Mucosa of descending colon (tissue), 3 donors: ENCODE data around the gene NEURL1B. TPM values are rescaled to one million over a fixed set of nuclear protein-coding genes. Genes with fewer than 3 reads are reported as not detected.

Experiments
- ATAC-seq: fragments of 200-7000 bp; cut with Tn5 transposase; one replicate; pipeline ENCODE4 v1.9.1; 2020; ENCODE audit warnings: mild to moderate bottlenecking, moderate library complexity
- DNase-seq, 3 donors: peaks; one replicate each; pipeline ENCODE4 v3.0.0-alpha.2; 2020
- H3K36me3 ChIP-seq: fragments of 200-600 bp; one replicate; pipeline ENCODE4 v1.8.0; 2021; ENCODE audit warnings: low read depth, mild to moderate bottlenecking
- H3K4me1 ChIP-seq: fragments of 200-600 bp; one replicate; pipeline ENCODE4 v1.8.0; 2021; ENCODE audit warnings: low read depth, mild to moderate bottlenecking
- H3K4me3 ChIP-seq: fragments of 200-600 bp; one replicate; pipeline ENCODE4 v1.8.0; 2021; ENCODE audit warnings: mild to moderate bottlenecking
- H3K9me3 ChIP-seq: fragments of 200-600 bp; one replicate; pipeline ENCODE4 v1.8.0; 2021; ENCODE audit warnings: mild to moderate bottlenecking
- CTCF ChIP-seq: fragments of 200-600 bp; IDR thresholded peaks from one replicate; pipeline ENCODE4 v1.8.0; 2022; ENCODE audit warnings: antibody characterized with exemption, mild to moderate bottlenecking
- intact Hi-C, 2 donors: fragments of 100-400 bp; cut with DNase I in 1 of 2; cut with micrococcal nuclease in 1 of 2; formaldehyde crosslinking; loops; one replicate each; pipeline versions ENCODE4 v1.11.0 to v1.11.1; 2022; cut with DNase I, micrococcal nuclease
- total RNA-seq, 3 donors: library from RNA; stranded (reverse); fragmentation: NEBNext Ultra II Directional in 2 of 3; extraction: Animal tissue kit (Norgen Biotek cat#: 25700) in 2 of 3; gene quantifications; one replicate each; pipeline versions ENCODE4 v1.2.1 to v1.2.4, GENCODE V29; 2021 to 2023
- donor health status: DM: no; HTN: no; CAD: no; lungs with moderate emphysema.
- donor health status: DM: no; HTN: no; CAD: no.
- donor health status: DM: no; HTN: yes; CAD: no.

Gene NEURL1B
- total RNA-seq, 3 donors from 2014 or later, result 65.7 to 97.6 (median 96.6) TPM

GRCh38 chr5:172642051-172642409, 967 bp downstream of the NEURL1B start:
- Histone ChIP-seq H3K4me1 (peaks cover 57% of the 10 kb centered on the region), H3K4me3 (peak overlapping the region; percentile 80), H3K9me3 (no peaks in the 10 kb centered on the region), H3K36me3 (no peaks in the 10 kb centered on the region)
- ATAC-seq (no peak), DNase-seq (no peak)
- no peak for TF ChIP-seq CTCF
- intact Hi-C loops, result loop anchor here in 1 of 2 donors (5.0 kb wide), 1 partner anchor 165 kb away; no protein-coding TSS in a partner anchor

GRCh38 chr5:172642486-172642885, 1.4 kb downstream of the NEURL1B start:
- Histone ChIP-seq H3K4me3 (no peak overlapping the region), H3K9me3 (no peaks in the 10 kb centered on the region), H3K36me3 (no peaks in the 10 kb centered on the region), H3K4me1 (peaks cover 60% of the 10 kb centered on the region)
- intact Hi-C loops, result loop anchor here in 1 of 2 donors (5.0 kb wide), 1 partner anchor 165 kb away; no protein-coding TSS in a partner anchor
- DNase-seq (no peak), ATAC-seq (peak; percentile 4)
- TF ChIP-seq CTCF, result no peak

- Histone ChIP-seq H3K9me3 (no peaks in the 10 kb centered on the region), H3K36me3 (no peaks in the 10 kb centered on the region), H3K4me3 (no peak overlapping the region), H3K4me1 (peaks cover 53% of the 10 kb centered on the region)
- intact Hi-C loops, result loop anchor here in 1 of 2 donors (5.0 kb wide), 1 partner anchor 166 kb away; no protein-coding TSS in a partner anchor
- no peak for TF ChIP-seq CTCF
- DNase-seq (peak in 1 of 3 donors; percentile 40), ATAC-seq (no peak)
Measured at GRCh38 chr5:172642926-172643871, 2.1 kb downstream of the NEURL1B start.

GRCh38 chr5:172644266-172644665, 3.2 kb downstream of the NEURL1B start:
- DNase-seq (peak in 2 of 3 donors; percentile 48 to 89), ATAC-seq (peak; percentile 70)
- Histone ChIP-seq H3K4me3 (no peak overlapping the region), H3K9me3 (no peaks in the 10 kb centered on the region), H3K4me1 (peaks cover 57% of the 10 kb centered on the region), H3K36me3 (no peaks in the 10 kb centered on the region)
- peak; percentile 8 for TF ChIP-seq CTCF
- intact Hi-C loops, result loop anchor here in 1 of 2 donors (5.0 kb wide), 1 partner anchor 167 kb away; no protein-coding TSS in a partner anchor

GRCh38 chr5:172644711-172645110, 3.6 kb downstream of the NEURL1B start:
- peaks cover 60% of the 10 kb centered on the region for H3K4me1 ChIP-seq
- no peak for TF ChIP-seq CTCF
- H3K36me3 ChIP-seq, result no peaks in the 10 kb centered on the region
- no peaks in the 10 kb centered on the region for H3K9me3 ChIP-seq
- DNase-seq, result peak in 1 of 3 donors; percentile 30
- intact Hi-C loops, result loop anchor here in 1 of 2 donors (5.0 kb wide), 1 partner anchor 167 kb away; no protein-coding TSS in a partner anchor
- no peak overlapping the region for H3K4me3 ChIP-seq
- ATAC-seq, result no peak
